Endothelial cell of umbilical vein (primary cell): Measurements from ENCODE around the gene PSMD13. TPM values are rescaled to one million over a fixed set of nuclear protein-coding genes. Genes with fewer than 3 reads are reported as not detected.

ENCODE experiments used
- BruUV-seq: library from RNA; stranded (reverse); fragments of 400-500 nt; replicated peaks from 2 replicates; lab custom pipeline; 2021; lab: Mats Ljungman, UMichigan
- CTCF ChIA-PET: fragments of 300-600, 350-600 bp; sonication (Branson Sonifier 250); formaldehyde crosslinking; loops from one replicate; lab custom pipeline; 2021; ENCODE audit warnings: antibody characterized with exemption, inconsistent platforms; lab: Charles Lee
- POLR2A ChIA-PET: fragments of 300-600, 350-600 bp; sonication (Branson Sonifier 250); formaldehyde crosslinking; loops from one replicate; lab custom pipeline; 2021; ENCODE audit warnings: antibody characterized with exemption, inconsistent platforms; lab: Charles Lee
- DNase-seq: peaks from one replicate; pipeline ENCODE4 v3.0.0-alpha.2; 2011; ENCODE audit warnings: low read depth, low spot score
- FAIRE-seq: peaks from 2 replicates; lab custom pipeline; 2011; peaks lifted over from hg19 to GRCh38; lab: Jason Lieb, UNC
- H2AFZ ChIP-seq: 2 replicates; pipeline ENCODE4 v1.6.0; 2012; ENCODE audit warnings: low read depth, low read length, control low read depth, inconsistent platforms
- H3K27ac ChIP-seq: 2 replicates; pipeline ENCODE4 v1.5.1; 2011; ENCODE audit warnings: low read depth, mild to moderate bottlenecking, control low read depth, low read length, moderate library complexity; ENCODE audit not compliant: insufficient read depth
- H3K27me3 ChIP-seq, 2 experiments: 2 replicates each; pipeline versions ENCODE4 v1.6.0 to v1.6.1; 2011; ENCODE audit warnings: low read length in 2 of 2, mixed read lengths in 1 of 2; ENCODE audit not compliant: control insufficient read depth in 2 of 2, insufficient read depth in 2 of 2
- H3K36me3 ChIP-seq, 2 experiments: 2 replicates in 1 of 2; 3 replicates in 1 of 2; pipeline ENCODE4 v1.5.1; 2011; ENCODE audit warnings: low read length in 2 of 2, mild to moderate bottlenecking in 1 of 2, moderate library complexity in 1 of 2; ENCODE audit not compliant: control insufficient read depth in 2 of 2, insufficient read depth in 2 of 2; ENCODE audit errors: extremely low read depth in 1 of 2
- H3K4me1 ChIP-seq: 3 replicates; pipeline ENCODE4 v1.5.1; 2011; ENCODE audit warnings: mild to moderate bottlenecking, low read length; ENCODE audit not compliant: control insufficient read depth, insufficient read depth; ENCODE audit errors: extremely low read depth
- H3K4me2 ChIP-seq: 2 replicates; pipeline ENCODE4 v1.6.1; 2011; ENCODE audit warnings: low read length, control low read depth, mixed read lengths; ENCODE audit not compliant: insufficient read depth
- H3K4me3 ChIP-seq, 3 experiments: fragments of 200-600 bp in 1 of 3; sonication (generic), shearing (Covaris generic) in 1 of 3; replicated peaks in 1 of 3; 2 replicates each; pipeline ENCODE4 v1.5.1; 2011 to 2016; ENCODE audit warnings: control low read depth in 3 of 3, low read length in 3 of 3, mild to moderate bottlenecking in 2 of 3, inconsistent platforms in 1 of 3, low read depth in 1 of 3, moderate library complexity in 1 of 3; ENCODE audit not compliant: insufficient read depth in 1 of 3
- H3K79me2 ChIP-seq: 2 replicates; pipeline ENCODE4 v1.6.0; 2012; ENCODE audit warnings: low read length, inconsistent platforms; ENCODE audit not compliant: control insufficient read depth, insufficient read depth
- H3K9ac ChIP-seq: replicated peaks from 2 replicates; pipeline ENCODE3; 2011; ENCODE audit warnings: low read length, control low read depth; ENCODE audit not compliant: insufficient read depth; ENCODE audit errors: extremely low read depth
- H3K9me1 ChIP-seq: replicated peaks from 3 replicates; pipeline ENCODE4 v1.6.0; 2011; ENCODE audit warnings: mild to moderate bottlenecking, low read length; ENCODE audit not compliant: control insufficient read depth, insufficient read depth; ENCODE audit errors: extremely low read depth
- H3K9me3 ChIP-seq: replicated peaks from 2 replicates; pipeline ENCODE4 v1.5.1; 2012; ENCODE audit warnings: low read length, inconsistent platforms; ENCODE audit not compliant: control insufficient read depth, insufficient read depth
- H4K20me1 ChIP-seq: replicated peaks from 2 replicates; pipeline ENCODE3; 2011; ENCODE audit warnings: mild to moderate bottlenecking, low read length; ENCODE audit not compliant: control insufficient read depth, insufficient read depth; ENCODE audit errors: extremely low read depth
- EZH2 ChIP-seq: IDR thresholded peaks from 2 replicates; pipeline ENCODE4 v1.6.1; 2012; ENCODE audit warnings: borderline replicate concordance, low read depth, mild to moderate bottlenecking, moderate library complexity, low read length, inconsistent platforms; ENCODE audit not compliant: severe bottlenecking
- JUN ChIP-seq: IDR thresholded peaks from 2 replicates; pipeline ENCODE4 v1.6.1; 2011; ENCODE audit warnings: borderline replicate concordance, low read depth; ENCODE audit not compliant: insufficient read length, insufficient read depth
- MAX ChIP-seq: IDR thresholded peaks from 2 replicates; pipeline ENCODE4 v1.6.1; 2011; ENCODE audit not compliant: insufficient read depth, insufficient read length
- MYC ChIP-seq: IDR thresholded peaks from one replicate; pipeline ENCODE4 v1.6.1; 2011; ENCODE audit warnings: mild to moderate bottlenecking, low read depth, low read length
- POLR2A ChIP-seq: IDR thresholded peaks from 2 replicates; pipeline ENCODE4 v1.6.1; 2012; ENCODE audit warnings: low read depth, mild to moderate bottlenecking, control low read depth, low read length
- dilution Hi-C: fragments of 300-500 bp; cut with MboI; formaldehyde crosslinking; loops from one replicate; pipeline ENCODE4 v1.15.0; 2019; ENCODE audit warnings: low sequenced_read_pairs; ENCODE audit not compliant: extremely low pct_ligation_motif_present
- intact Hi-C: fragments of 100-400 bp; cut with micrococcal nuclease; formaldehyde crosslinking; loops from one replicate; pipeline ENCODE4 v1.10.0; 2022
- polyA plus RNA-seq, 4 experiments: library from polyadenylated mRNA; depleted of rRNA in 3 of 4; stranded (reverse) in 3 of 4; unstranded in 1 of 4; fragments of >200 nt; gene quantifications; 2 replicates each; pipeline versions ENCODE4 v1.2.1 to v1.2.3, GENCODE V29; 2011 to 2012; ENCODE audit warnings: missing spikeins in 1 of 4
- total RNA-seq: library from RNA; stranded (reverse); gene quantifications from 2 replicates; pipeline ENCODE4 v1.2.3, GENCODE V29; 2021

Gene PSMD13
- total and polyA plus RNA-seq, 2 donors (not counting 3 experiments of a cell fraction or from before 2014, with no cell fraction given): 168 to 214 TPM

GRCh38 chr11:212150-213100, 24.4 kb upstream of the PSMD13 start:
- Histone ChIP-seq H3K36me3 (peaks cover 31 to 43% of the 10 kb centered on the region in 2 experiments), H3K27ac (no peak overlapping the region), H3K9ac (no peak overlapping the region), H3K9me1 (no peaks in the 10 kb centered on the region), H3K27me3 (no peaks in the 10 kb centered on the region), H3K4me2 (no peak overlapping the region), H3K79me2 (peaks cover 30% of the 10 kb centered on the region), H3K4me3 (no peak overlapping the region), H4K20me1 (no peaks in the 10 kb centered on the region), H2AFZ (no peak overlapping the region), H3K9me3 (no peaks in the 10 kb centered on the region), H3K4me1 (peaks cover 16% of the 10 kb centered on the region)
- CTCF ChIA-PET: no interaction called here
- DNase-seq (no peak), FAIRE-seq (no peak)
- POLR2A ChIA-PET: no interaction called here
- dilution Hi-C loops (no loop called here), intact Hi-C loops (no loop called here)
- no TSS peak for BruUV-seq
- TF ChIP-seq MYC (no peak), MAX (no peak), JUN (no peak)

GRCh38 chr11:213111-213510, 23.7 kb upstream of the PSMD13 start:
- Histone ChIP-seq H2AFZ (no peak overlapping the region), H3K9me3 (no peaks in the 10 kb centered on the region), H3K4me1 (peaks cover 16% of the 10 kb centered on the region), H4K20me1 (no peaks in the 10 kb centered on the region), H3K4me2 (no peak overlapping the region), H3K9ac (no peak overlapping the region), H3K79me2 (peaks cover 30% of the 10 kb centered on the region), H3K36me3 (peaks cover 31 to 43% of the 10 kb centered on the region in 2 experiments), H3K27ac (no peak overlapping the region), H3K27me3 (no peaks in the 10 kb centered on the region), H3K9me1 (no peaks in the 10 kb centered on the region), H3K4me3 (no peak overlapping the region)
- ChIA-PET POLR2A (no interaction called here), CTCF (no interaction called here)
- dilution Hi-C loops (no loop called here), intact Hi-C loops (no loop called here)
- no TSS peak for BruUV-seq
- no peak for DNase-seq
- FAIRE-seq: no peak
- TF ChIP-seq MAX: no peak
- TF ChIP-seq MYC: no peak
- TF ChIP-seq POLR2A: no peak
- no peak for TF ChIP-seq EZH2
